NAMALWA (cell line): ENCODE data around the gene PITX1.
"Not testable (repeated sequence)": the region's sequence is repeated elsewhere in the genome, so short reads cannot be mapped to it uniquely, and the experiment has no call there.

ENCODE experiments used
- DNase-seq: peaks from one replicate; pipeline ENCODE4 v3.0.0-alpha.2; 2015; ENCODE audit warnings: low spot score

PITX1 gene

DNA sequence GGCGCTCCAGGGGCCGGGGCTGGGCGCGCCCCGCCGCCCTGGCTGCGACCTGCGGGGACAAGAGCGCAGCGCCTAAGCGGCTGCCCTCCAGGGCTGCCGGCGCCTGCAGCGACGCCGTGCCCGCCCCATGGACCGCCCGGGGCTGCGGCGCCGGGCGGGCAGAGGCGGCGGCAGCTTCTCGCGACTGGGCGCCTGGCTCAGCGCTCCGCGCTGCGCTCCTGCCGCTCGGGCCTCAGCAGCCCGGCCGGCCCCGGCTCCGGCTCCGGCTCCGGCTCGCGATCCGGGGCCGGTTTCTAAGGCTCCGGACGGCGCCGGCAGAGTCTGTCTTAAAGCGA, at the start of gene PITX1:
Gene PITX1 (minus strand): TSS at position 328 of the 335 bp plus-strand sequence. CDS start 347 bp downstream, outside the sequence.
- no peak for DNase-seq

DNA sequence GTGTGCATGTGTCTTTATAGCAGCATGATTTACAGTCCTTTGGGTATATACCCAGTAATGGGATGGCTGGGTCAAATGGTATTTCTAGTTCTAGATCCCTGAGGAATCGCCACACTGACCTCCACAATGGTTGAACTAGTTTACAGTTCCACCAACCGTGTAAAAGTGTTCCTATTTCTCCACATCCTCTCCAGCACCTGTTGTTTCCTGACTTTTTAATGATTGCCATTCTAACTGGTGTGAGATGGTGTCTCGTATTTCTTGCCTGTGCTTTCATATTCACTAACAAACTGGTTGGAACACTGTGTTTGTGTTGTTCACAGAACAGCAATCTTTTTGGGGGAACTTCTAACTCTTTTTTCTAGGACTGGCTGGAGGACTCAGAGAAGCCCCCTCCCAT, 49.3 kb upstream of the PITX1 start:
- DNase-seq = not testable (repeated sequence)

DNA sequence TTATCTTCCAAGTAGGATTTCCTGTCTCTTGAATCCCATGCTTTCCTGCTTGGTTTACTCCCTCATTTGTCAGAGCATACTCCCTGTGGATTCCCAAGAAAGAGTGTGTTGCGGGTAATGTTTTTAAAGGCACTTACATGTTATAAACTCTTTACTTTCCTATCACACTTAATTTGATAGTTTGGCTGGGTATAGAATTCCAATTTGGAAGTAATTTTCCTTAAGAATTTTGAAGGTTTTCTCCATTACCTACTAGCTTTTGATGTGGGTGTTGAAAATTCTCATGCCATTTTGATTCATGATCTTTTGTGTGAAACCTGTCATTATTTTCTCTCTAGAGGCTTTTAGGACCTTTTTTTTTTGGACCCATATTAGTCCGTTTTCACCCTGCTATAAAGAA, 47.2 kb upstream of the PITX1 start:
- no peak for DNase-seq

DNA sequence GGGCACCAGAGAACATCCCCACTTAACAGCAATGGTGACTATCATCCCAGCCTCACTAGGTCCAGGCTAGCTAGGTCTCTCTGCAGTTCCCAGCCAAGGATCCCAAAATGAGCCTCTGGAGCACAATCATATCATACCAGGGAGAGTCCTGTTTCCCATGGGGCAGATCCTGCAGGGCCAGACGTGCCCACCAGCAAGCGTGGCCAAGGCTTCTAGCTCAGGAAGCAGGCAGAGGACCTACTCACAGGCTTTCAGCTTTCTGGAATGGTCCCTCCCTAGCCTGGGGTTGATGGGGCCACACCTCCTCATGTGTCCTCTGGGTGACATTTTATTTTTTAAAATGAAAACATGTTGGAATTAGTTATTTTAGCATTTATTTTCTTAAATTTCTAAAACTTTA, 45.7 kb upstream of the PITX1 start:
- DNase-seq = no peak

DNA sequence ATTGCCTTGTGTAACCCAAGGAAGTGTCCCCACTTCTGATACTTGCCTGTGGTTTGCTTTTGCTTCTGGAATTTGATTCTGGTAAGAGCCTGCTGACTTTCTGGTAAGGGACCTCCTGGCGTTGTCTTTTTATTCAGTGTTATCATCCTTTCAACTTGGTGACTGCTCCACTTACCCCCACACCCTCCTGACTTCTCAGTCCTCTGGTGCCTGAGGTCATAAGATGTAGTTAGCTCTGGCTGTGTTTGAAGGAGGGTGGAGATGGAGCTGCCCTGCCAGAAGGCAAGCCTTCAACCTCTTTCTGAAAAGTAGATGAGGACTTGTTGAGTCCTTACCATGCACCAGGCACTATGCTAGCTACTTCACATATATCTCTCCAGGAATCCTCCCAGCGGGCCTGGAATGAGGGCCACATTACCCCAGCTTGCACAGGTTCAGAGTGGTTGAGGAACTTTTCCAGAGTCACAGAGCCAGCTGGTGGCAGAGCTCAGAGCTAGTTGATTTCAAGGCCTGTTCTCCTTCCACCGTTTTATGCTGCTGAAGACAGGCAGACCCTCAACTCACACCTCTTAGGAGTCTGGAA, 45.2 kb upstream of the PITX1 start:
- DNase-seq = no peak

DNA sequence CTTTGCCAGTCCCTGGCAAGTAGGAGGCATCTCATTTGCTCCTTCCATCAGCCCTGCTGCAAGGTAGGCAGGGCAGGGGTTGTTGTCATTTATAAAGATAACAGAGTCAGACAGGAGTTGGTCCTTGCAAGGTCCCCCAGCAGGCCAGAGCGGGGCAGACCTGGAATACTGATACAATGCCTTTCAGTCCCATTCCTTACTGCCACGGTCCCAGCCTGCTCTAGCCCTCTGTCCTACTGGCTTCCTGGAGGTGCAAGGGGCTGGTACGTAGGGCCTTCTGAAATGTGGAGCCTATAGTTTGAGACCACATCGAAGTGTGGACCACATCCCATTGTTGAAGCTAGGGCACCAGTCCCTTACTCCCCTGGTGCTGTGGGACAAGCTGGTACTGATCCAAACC, 42.8 kb upstream of the PITX1 start:
- DNase-seq = no peak

DNA sequence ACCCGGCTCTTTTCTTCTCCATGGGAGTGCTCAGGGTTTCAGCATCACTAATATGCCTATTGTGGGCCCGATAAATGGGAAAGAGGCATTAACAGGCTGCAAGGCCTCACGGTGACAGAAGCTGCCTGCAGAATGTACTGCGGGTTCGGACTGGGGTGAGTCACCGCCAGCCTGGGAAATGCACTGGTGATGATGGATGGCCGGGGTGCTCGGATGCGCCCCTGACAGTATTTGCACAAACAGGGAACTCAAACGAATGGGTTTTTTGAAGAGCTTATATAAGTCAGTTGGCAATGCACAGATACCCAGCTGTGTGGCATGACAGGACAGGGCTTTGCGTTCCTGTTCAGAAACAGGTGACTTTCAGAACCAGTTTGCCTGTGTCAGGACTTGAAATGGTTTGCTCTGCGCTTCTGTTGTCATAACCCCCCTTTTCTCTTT, 42.0 kb upstream of the PITX1 start:
- no peak for DNase-seq

DNA sequence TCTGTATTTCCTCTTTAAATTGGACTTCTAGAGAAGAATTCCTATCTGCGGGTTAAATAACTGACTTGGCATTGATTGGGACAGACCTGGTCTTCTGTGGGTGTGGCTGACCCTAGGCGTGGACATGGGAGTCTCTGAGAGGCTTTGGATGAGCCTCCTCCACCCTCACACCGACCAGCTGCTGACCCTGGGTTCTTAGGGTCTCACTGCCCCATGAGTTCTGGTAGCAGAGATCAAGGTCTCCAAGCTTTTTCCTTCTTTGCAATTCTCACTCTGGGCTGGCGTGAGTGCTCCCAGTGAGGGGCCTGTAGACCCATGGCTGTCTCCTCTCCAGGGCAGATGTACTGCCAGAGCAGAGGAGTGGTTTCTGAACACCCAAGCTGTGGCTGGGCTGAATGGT, 41.6 kb upstream of the PITX1 start:
- no peak for DNase-seq

DNA sequence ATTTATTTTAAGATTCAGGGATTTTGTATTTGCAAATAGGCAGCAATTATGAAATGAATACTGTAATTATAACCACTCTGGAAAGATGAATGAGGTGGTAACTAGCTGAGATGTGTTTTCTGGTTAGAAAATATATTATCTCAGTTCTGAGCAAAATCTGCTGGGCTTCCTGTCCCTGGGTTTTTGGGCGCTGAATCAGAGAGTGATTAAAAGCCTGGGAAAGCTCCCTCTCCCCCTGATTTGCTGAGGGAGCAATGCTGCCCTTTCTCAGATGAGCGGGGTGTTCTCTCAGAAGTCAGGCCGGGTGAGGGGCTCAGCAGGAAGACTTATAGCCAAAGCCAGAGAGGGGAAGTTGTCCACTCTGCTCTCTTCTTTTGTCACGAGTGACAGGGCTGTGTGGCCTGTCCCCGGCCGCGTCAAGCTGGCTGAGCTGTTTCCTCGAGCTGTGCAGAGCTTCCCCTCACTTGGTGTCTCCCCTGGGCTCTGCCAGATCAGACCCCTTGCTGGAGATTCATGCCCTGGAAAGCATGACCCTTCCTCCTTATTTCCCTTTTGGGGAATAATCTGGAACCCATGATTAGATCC, 39.8 kb upstream of the PITX1 start:
- no peak for DNase-seq

DNA sequence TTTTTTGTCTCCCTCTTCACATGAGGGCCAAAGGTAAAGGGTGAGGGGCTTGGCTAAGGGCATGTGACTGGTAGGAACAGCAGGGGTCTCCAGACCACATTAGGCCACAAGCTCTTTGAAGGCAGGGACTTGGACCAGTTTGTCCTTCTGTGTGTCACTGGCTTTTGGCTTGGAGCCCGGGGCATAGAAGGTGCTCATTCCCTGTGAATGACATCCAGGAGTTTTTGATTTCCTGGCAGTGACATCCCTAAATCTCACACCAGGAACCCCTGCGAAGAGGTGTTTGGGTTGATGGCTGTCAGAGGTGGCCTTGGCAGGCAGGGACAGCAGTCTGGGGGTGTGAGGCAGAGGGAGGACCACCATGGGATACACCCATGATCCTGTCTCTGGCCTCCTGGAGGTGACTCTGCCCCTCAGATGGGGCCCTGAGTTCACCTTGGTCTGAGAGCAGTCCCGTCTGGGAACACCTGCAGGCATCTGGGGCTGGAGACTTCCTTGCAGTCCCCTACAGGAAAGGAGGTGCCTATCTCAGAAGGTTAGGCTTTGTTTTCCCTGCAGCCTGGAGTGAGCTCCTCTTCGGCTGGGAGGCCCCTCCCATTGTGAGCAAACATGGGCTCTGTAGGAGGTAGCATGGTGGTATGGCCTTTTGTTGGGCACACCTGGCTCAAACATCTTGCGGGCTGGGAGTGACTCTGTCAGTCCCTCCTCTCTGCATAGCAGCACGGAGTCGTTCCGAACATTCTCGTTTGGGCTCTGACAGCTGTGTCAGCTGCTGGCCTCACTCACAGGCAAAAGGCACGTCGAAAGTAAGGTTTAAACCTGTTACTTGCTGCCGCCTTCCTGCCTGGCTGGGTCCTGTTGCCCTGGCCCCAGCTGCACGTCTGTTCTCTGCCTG, 38.6 kb upstream of the PITX1 start:
- DNase-seq = no peak

DNA sequence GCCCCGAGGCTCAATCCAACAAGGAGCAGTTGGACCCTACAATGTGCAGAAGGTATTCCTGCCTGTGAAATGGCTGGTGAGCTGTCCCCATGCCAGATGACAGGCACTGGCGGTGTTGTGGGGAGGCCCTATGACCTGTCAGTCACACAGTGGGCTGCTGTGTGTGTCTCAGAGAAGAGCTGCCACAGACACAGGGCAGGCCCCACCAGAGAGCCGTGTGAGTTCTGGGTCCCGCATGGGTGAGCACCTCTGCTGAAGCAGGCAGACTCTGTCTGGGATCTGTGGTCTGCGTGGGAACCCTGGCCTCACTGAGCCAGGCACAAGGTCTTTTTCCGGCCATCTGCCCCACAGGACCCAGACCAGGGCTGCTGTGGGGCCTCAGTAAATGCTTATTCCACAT, 37.3 kb upstream of the PITX1 start:
- no peak for DNase-seq

DNA sequence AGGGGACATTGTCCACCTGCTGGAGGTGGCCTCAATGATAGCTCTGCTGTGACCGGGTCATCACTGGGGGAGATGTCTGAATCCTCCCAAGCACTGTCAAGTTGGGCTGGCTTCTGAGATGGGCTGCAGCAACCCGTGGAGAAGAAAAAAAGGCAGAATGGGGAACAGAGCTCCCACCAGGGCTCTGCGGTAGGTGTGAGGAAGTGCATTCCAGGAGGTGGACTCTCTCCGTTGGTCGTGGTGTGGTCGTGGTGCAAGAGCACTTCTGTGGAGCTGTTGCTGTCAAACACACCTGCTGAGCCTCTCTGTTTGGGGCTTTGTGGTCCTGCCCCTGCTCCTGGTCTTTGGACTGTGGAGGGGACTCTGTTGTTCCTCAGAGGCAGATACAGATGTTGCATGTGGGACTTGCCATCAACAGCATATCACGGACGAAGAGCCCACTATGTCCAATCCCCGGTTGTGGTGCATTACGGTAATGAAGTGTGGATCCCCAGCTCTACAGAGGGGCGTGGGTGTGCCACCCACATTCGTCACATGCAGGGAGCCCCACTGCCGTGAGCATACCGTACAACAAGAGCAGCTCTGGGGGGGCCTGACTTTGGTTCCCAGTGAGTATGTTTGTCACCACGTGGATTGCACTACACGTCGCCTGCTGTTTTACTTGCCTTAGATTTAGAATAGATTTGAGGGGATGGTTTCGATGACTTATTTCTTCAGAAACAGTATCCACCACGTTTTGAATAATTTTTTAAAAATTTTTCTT, 36.0 kb upstream of the PITX1 start:
- DNase-seq = no peak

DNA sequence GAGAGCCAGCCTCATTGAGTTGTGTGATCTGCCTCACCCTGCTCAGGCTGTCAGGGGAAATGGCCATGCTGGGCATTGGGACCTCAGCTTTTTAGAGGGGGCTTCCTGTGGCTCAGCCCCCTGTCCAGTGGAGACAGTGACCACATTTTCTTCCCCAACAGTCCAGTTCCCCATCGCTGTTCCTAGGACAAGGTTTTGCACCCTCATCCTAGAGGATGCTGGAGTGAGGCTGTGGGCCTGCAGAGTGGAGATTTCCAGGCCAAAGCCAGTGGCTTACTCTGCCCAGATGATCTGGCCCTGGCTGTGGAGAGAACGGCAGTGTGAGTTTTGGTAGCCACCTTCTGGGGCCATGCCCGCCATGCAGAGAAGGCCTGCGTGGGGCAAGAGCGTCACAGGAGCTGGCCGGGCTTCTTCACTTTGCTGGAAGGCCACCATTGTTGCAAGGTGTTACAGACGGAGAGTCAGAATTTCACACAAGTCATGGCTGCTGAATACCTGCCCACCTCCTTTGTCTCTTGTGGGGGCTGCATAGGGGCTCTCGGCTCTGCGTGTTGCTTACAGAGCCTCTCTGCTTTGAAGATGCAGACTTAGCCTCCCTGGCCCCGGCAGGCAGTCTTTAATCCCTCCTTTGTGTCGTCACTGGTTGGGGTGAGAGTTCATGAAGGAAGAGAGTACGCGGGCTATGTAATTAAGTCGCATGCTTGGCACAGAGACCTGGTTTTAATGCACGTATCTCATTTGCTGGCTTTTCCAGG, 35.2 kb upstream of the PITX1 start:
- no peak for DNase-seq

DNA sequence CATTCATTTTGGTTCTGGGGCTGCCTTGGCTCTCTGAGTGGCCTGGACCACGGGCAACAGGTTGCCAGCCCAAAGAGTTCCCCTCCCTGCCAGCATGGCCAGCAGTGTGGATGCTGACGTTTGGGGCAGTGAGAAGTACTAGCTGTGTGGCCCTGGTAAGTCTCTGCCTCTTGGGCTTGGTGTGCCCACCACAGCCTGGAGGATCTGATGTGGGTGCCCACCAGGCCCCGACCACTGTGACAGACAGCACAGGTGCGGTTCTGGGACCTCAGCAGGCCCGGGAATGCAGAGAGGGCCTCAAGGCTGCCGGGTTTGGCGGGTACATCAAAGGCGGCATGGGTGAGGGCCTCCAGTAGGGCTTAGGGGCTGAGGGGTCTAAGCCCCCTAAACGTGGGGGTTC, 33.6 kb upstream of the PITX1 start:
- DNase-seq = no peak

DNA sequence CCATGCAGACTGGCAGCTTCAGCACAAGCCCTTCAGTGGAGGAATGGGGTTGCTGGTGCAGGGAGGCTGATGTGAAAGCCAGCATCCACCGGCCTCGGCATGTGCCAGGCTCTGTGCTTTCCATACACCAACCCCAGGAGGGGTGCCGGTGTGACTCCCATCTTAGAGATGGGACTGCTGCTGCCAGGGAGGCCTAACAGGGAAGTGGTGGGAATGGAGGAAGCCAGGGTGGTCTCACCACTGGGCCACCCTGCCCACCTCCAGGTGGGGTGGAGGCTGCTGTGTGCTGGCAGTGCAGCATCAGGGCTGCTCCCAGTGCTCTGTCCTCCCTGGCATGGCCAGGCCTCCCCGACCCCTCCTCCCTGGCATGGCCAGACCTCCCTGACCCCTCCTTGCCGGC, 32.8 kb upstream of the PITX1 start:
- no peak for DNase-seq

DNA sequence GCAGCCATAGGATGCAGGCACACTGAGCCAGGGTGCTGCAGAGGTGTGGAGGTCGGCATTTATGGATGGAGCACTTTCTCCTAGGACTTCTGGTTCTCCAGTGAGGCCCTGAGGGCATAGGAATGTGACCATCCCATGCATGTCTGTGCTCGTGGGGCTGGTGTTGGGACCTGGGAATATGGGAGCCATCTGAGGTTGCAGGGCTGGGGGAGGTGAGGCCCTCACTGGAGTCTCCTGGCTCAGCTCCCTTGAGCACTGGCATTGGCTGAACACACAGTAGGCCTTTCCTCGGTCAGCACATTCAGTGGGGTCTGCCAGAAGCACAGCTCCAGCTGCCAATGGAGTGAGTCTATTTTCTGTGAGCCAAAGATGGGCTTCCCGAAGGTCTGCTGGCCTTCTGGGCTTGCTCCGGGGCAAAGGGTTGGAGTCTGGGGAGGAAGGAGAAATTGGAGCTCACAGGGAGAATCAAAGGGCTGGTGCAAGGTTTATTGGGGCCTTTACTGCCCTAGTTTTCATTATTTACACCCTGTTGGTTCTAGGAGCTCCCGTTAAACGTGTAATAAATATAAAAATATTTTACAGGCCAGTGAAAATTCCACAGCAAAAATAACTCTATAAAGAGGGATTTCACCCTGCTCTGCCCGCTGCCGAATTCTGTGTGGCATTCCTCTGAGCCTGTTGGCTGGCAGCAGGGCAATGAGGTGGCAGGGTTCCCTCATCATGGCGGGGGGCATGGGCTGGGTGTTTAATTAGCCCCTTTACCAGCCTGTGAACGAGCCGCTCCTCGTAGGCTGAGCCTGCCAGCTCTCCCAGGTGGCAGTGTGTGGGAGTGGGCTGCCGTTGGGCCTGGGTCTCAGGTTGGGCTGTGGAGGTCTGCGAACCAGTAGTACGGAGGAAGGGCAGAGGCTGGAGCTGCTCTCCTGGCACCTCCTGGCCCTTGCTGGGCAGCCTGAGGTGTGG, 31.6 kb upstream of the PITX1 start:
- DNase-seq = no peak

DNA sequence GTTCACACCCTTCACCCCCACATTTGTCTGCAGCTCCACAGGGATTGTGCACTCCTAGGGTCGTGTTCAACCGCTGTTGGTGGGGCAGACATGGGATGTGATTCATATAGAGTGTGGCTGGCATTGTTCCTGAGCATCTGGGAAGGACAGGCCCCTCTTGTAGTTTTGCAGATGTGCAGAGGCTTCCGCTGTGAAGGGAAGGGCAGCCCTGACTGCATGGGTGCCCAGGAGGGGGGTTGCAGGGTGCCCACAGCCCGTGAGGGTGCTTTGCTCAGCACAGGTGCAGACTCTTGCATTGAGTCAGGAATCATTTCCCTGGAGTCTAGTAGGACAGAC, 30.2 kb upstream of the PITX1 start:
- no peak for DNase-seq

DNA sequence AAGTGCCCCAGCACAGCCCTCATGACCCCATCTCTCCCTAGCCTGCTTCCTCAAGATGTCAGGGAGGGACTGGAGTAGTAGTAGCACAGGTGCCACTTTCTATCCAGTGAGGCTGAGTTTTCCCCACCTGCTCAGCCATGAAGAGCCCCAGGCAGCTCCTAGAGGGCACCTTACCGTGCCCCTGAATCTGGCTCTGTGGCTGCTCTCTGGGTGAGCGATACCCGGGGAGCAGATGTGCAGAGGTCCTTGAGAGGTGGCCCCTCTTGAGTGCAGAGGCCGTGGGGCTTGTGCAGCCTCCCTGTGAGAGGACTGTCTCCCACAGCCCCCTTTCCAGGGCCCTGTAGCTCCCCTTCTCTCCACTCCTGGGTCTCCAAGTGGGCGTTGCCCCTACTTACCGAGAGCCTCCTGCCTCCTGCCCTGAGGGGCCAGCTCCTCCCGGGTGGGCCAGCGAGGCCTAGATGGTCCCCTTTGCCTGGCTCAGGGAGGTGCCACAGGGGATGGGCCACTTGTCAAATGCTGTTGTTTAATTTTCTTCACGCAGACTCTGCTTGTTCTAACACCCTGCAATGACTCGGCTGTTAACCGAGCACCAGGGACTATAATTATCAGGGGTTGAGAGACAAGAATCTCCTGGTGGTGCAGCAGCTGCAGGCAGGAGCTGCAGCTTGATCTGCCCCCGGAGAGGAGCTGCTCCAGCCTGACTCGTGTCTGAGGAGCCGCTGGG, 29.6 kb upstream of the PITX1 start:
- DNase-seq = no peak

DNA sequence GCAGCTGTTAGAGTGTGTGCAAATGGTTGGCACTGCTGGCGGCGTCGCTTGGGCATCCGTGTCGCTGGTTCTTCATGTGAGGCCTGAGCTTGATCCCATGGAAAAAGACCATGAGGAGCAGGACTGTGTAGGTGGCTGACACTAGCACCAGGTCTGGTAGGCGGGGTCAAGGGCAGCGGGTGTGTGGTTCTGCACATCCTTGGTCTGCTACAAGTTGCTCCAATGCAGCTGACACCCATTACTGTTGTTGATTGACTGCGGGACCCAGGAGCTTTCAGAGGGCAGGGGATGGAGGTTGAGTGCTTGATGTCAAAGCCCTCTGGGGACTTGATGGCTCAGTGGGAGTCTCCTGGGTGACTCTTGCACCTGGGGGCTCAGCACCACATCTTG, 29.0 kb upstream of the PITX1 start:
- no peak for DNase-seq
